NCI-H510A treated with DMSO at 0.1 percent for 48 hours (cell line): ENCODE data around the gene PLVAP.

ENCODE experiments used
- DNase-seq: peaks from one replicate; lab custom pipeline; 2025; lab: John Stamatoyannopoulos, UW

PLVAP gene, protein sequence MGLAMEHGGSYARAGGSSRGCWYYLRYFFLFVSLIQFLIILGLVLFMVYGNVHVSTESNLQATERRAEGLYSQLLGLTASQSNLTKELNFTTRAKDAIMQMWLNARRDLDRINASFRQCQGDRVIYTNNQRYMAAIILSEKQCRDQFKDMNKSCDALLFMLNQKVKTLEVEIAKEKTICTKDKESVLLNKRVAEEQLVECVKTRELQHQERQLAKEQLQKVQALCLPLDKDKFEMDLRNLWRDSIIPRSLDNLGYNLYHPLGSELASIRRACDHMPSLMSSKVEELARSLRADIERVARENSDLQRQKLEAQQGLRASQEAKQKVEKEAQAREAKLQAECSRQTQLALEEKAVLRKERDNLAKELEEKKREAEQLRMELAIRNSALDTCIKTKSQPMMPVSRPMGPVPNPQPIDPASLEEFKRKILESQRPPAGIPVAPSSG

DNA sequence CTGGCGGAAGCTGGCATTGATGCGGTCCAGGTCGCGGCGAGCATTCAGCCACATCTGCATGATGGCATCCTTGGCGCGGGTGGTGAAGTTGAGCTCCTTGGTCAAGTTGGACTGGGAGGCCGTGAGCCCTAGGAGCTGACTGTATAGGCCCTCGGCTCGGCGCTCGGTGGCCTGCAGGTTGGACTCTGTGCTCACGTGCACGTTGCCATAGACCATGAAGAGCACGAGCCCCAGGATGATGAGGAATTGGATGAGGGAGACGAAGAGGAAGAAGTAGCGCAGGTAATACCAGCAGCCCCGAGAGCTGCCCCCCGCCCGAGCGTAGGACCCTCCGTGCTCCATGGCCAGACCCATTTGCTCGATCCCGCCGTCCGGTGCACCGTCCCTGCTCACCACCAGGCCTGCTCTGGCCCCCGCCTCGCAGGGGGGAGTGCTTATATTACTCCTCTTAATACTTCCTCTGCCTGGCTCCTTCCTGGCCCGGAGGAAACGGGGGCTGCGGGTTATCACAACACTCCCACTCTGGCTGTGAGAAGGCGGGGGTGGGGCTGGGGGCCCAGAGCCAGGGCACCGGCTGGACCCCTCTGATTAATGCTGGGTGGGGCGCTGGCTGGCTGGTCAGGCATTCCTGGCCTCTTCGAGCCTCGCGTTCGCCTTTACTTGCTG lies at the start of gene PLVAP:
TSS of gene PLVAP (minus strand) at position 408 of the 666 bp plus-strand sequence. CDS start at position 354, 54 bp downstream.
- DNase-seq: no peak

- peak; percentile 38 for DNase-seq
Measured at GRCh38 chr19:17424743-17425365, 47.7 kb upstream of the PLVAP start.

DNA sequence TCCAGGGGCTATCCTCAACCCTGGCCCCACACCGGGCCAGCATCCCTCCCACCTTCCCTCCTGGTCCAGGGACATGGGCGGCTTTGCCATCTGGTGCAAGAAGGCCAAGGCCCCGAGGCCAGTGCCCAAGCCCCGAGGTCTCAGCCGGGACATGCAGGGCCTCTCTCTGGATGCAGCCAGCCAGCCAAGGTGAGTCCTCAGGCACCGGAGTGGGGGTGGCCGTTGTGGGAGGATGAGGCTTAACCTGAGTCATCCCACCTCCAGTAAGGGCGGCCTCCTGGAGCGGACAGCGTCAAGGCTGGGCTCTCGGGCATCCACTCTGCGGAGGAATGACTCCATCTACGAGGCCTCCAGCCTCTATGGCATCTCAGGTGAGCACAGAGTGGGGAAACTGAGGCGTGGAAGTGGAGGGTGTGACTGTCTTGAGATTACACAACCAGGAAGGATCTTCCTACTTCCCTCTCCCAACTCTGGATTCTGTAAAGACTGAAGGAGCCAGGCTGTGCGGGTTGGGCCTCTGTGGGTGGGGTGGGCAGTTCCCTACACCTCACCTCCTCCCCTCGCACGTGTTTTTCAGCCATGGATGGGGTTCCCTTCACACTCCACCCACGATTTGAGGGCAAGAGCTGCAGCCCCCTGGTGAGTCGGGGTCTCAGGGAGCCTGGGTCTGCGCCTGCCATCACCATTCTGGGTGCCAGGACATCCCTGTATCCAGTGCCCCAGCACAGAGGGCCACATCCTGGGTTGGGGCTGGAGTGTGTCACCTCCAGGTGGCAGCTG lies 46.5 kb upstream of the PLVAP start:
- DNase-seq: no peak

- DNase-seq: no peak
Measured at GRCh38 chr19:17421942-17422341, 44.8 kb upstream of the PLVAP start.

DNA sequence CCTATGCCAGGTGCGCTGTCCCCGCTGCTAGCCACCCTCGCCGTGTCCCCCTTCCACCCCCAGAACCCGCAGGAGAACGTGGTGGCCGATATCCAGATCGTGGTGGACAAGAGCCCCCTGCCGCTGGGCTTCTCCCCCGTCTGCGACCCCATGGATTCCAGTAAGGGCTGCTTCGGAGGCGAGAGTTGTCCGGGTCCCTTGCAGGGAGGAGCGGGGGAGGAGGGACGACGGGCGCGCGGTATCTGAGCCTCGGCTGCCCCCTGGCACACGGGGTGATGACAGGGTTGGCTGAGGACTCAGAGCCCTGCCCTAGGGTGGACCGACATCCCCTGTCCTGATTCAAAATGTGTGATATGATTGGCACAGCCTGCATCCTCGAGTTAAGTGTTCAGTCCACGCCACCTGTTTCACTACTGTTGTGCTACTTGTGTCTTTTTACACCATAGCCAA lies 43.4 kb upstream of the PLVAP start:
- peak; percentile 21 for DNase-seq

- DNase-seq: peak; percentile 97
Measured at GRCh38 chr19:17419621-17420474, 42.7 kb upstream of the PLVAP start, which contains the start of gene MVB12A. Gene MVB12A (plus strand): TSS chr19:17420047. CDS start chr19:17420136, 89 bp downstream.

DNA sequence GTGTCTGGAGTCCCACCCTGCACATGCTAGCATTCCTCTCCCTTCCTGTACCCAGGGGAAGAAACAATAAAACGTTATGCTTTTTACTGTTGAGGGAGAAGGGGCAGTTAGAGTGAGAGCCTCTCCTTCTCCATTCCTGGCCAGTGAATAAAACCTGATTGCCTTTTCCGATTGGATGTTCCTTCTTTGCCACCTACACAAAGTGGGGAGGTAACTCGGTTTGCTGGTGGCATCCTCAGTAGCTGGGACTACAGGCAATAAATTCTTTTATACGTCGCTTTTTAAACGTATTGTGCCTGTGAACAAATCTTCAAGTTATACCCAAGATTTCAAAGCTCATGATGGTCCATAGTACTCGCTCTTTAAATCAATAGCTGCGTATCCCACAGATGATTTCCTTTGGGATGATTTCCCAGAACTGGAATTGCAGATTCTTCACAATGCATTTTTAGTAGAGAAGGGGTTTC lies 42.0 kb upstream of the PLVAP start:
- DNase-seq: no peak

GRCh38 chr19:17418710-17419109 lies 41.6 kb upstream of the PLVAP start:
- DNase-seq: no peak

DNA sequence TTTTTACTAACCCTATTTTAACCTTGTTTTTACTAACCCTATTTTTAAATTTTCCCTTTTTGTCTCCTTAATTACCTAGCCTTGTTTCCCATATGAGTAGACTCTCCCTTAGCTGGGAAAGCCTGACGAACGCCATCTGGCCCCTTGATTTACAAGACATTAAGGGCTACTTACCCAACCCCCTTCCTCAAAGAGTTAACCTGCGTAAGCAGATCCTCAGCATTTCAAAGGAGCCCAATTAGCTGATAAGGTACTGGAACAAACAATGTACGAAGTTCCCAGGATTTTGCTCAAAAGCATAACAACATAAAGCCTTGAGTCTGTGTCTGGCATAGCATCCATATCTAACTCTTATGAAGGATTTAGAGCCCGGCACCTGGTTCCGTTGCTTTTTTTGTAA lies 38.0 kb upstream of the PLVAP start:
- no peak for DNase-seq

DNA sequence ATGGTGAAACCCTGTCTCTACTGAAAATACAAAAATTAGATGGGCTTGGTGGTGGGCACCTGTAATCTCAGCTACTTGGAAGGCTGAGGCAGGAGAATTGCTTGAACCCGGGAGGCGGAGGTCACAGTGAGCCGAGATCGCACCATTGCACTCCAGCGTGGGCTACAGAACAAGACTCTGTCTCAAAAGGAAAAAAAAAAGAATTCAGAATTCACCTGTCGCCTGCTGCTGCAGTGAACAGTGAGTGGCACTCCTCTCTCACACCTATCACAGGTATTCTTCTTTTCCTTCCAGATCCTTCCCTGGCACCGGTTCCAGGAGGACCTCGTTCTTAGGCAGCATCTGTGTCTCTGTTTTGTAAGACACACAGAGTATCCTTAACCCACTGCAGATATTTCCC lies 37.0 kb upstream of the PLVAP start:
- no peak for DNase-seq

- DNase-seq: no peak
Measured at GRCh38 chr19:17411801-17412200, 34.7 kb upstream of the PLVAP start.

- no peak for DNase-seq
Measured at GRCh38 chr19:17409990-17410389, 32.8 kb upstream of the PLVAP start.

DNA sequence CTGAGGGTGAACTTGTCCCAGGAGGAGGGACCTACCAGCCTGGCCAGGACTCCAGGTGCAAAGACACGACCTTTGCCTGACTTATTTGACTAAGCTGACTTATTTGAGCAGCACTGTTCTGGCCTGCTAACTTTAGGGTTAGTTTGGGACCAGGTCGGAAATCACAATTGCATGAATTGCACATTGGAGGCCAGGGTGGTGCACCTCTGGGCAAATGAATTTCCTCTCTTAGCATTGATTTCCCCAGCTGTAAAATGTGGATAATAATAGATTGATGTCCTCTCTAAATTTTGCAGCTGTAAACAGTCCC lies 29.7 kb upstream of the PLVAP start:
- no peak for DNase-seq

DNA sequence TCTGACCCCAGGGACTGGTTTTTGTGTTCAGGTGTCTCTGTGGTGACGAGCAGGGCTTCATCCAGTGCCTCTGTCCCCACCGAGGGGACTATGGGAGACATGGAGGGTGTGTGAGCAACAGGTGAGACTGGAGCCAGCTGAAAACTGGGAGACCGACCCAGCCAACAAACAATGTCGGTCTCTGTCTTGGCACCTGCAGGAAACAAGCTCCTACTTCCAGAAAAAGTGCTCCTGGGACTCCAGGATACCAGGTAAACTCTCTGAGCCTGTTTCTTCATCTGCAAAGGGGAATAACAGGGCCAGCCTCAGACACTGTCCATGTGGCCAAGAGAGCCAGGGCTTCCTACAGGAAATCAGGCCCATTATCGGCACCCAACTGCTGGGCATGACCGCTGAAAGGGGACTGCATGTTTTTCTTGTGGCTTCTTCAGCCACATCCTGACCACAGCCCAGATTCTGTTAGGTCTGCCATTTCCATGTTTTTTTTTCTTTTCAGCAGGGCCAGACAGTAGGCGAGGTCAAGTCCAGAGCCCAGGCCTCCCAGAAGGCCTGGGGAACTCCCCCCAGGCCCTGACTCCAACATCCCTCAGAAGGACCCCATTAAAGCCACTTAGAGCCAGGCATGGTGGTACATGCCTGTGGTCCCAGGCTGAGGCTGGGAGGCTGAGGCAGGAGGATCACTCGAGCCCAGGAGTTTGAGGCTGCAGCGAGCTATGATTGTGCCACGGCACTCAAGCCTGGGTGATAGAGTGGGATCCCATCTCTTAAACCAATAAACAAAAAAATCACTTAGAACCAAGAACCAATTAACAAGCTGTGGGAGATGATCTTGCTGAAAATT lies 29.1 kb upstream of the PLVAP start:
- DNase-seq: no peak

DNA sequence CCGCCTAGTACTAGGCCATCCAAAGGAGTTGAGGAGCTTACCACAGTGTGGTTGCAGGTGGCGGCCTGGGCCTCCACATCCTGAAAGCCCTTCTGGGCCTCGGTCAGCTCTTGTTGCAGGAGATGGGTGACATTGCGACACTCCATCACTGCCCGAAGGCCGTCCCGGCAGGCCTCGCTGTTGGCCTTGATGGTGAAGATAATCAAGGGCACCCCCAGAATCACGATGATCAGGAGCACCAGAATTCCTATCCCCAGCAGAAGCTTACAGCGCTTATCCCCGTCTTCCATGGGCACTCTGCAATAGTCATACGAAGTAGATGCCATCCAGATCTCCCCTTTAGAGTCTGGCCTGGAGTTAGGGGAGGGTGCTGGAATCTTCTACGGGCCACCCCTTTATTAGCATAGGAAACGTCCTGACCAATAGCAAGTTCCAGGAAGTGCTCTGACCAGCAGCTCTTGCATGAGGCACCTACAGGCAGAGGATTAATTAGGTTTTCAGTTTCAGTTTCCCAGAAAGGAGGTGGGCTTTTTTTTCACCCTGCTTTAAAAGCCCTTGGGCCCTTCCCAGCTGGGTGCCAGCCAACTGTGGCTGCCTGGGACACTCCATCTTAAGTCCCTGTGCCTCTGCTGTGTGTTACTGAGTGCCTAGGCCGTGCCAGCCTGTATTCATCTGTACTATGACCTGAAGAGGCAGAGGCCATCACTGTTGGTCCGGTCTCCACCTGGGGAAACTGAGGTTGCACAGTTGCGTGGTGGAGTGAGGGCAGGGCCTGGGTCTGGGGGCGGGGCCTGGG lies 28.3 kb upstream of the PLVAP start, which contains the start of gene BST2:
TSS of gene BST2 (minus strand) at position 381 of the 796 bp plus-strand sequence. CDS start at position 326, 55 bp downstream.
- DNase-seq: no peak

DNA sequence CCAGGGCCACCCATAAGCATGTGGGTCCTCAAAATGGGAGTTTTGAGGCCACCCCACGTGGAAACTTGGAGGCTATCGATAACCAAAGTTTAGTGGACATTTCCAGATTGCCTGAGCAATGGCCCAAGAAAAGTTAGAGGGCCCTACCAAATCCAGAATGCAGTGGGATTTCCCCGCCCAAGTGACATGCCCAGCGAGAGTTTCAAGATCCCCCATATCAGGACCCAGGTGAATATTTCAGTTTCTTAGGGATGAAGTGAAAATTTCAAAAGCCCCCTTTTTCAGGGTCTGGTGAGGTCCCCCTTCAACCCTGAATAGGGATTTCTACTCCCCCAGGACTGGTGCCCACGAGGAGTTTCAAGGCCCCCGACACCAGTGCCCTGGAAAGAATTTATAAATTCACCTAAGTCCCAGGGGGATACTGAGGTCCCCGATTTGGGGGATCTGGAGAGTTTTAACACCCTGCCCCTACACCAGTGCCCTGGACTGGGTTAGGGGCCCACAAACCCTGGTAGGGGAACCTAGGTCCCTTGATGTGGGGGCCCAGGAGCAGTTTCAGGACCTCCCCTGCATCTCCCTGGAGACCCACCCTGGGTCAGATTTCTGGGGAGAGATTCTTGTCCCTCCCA lies 27.6 kb upstream of the PLVAP start:
- DNase-seq: no peak

- no peak for DNase-seq
Measured at GRCh38 chr19:17404015-17404414, 26.9 kb upstream of the PLVAP start.

DNA sequence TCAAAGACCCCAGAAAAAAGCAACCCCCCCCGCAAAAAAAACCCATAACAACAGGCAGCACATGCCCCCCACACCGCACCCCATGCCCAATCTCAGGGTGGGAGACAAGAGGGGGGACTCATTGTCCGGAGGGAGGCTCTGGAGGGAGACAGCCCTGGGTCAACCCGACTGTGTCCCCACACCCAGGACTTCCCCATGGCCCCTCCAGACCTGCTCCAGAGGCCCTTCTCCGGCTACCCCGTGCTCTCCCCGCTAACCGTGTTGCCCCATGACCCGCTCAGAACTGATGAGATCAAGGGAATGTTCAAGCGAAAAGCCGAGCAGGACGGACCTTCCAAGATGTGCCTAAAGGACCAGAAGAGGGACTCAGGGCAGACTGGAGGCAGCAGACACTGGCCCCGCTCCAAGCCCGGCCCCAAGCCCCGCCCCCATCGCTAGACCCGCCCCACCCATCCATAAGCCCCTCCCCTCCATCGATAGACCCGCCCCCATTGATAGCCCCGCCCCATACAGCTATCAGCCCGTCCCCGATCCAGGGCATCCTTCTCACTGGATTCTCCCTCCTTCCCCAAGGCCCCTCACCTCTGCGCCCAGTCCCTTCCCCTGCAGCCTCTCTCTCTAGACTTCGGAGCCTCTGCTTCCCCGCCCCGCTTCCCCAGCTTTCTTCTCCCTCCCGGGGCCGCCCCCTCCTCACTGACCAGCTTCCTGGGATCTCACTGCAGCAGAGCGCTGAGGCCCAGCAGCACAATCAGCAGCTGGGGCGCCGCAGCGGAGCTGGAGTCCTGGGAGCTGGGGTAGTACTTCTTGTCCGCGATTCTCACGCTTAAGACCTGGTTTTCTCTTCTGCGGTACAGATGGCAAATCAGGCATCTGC lies 26.1 kb upstream of the PLVAP start:
- DNase-seq: no peak
